ENCODE results near the gene SH3BP4.

DNA sequence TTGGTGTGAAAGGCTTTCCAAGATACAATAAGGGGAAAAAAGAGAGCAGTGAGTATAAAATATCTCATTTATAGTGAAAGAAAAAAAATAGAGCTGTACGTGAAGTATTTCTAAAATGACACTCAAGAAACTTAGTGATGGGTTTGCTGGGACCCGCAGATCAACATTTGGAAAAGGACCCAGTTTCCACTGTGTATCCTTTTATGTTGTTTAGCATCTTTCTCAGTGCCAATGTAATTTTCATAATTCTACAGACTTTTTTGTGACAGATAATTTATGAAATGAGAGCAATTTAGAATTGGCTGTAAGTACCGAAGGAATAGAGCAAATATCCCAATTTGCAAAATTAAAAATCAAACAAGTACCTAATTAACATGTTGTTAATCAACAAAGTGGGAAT, 116.9 kb downstream of the SH3BP4 start:
- TF ChIP-seq, protein P1, sequence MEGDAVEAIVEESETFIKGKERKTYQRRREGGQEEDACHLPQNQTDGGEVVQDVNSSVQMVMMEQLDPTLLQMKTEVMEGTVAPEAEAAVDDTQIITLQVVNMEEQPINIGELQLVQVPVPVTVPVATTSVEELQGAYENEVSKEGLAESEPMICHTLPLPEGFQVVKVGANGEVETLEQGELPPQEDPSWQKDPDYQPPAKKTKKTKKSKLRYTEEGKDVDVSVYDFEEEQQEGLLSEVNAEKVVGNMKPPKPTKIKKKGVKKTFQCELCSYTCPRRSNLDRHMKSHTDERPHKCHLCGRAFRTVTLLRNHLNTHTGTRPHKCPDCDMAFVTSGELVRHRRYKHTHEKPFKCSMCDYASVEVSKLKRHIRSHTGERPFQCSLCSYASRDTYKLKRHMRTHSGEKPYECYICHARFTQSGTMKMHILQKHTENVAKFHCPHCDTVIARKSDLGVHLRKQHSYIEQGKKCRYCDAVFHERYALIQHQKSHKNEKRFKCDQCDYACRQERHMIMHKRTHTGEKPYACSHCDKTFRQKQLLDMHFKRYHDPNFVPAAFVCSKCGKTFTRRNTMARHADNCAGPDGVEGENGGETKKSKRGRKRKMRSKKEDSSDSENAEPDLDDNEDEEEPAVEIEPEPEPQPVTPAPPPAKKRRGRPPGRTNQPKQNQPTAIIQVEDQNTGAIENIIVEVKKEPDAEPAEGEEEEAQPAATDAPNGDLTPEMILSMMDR (conservative IDR thresholded peaks at IDR 0.05) = no peak
- TF ChIP-seq ZFX (IDR thresholded peaks at IDR 0.05) = no peak
